Epithelial cell of alveolus of lung (primary cell): Measurements from ENCODE around the gene ACSM2B. TPM values are rescaled to one million over a fixed set of nuclear protein-coding genes. Genes with fewer than 3 reads are reported as not detected.

Experiments
- total RNA-seq: library from RNA; depleted of rRNA; stranded (reverse); fragments of >200 nt; gene quantifications from 2 replicates; pipeline ENCODE4 v1.2.1, GENCODE V29; 2015

Gene ACSM2B, protein sequence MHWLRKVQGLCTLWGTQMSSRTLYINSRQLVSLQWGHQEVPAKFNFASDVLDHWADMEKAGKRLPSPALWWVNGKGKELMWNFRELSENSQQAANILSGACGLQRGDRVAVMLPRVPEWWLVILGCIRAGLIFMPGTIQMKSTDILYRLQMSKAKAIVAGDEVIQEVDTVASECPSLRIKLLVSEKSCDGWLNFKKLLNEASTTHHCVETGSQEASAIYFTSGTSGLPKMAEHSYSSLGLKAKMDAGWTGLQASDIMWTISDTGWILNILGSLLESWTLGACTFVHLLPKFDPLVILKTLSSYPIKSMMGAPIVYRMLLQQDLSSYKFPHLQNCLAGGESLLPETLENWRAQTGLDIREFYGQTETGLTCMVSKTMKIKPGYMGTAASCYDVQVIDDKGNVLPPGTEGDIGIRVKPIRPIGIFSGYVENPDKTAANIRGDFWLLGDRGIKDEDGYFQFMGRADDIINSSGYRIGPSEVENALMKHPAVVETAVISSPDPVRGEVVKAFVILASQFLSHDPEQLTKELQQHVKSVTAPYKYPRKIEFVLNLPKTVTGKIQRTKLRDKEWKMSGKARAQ
- not detected in 2 replicates for total RNA-seq

DNA sequence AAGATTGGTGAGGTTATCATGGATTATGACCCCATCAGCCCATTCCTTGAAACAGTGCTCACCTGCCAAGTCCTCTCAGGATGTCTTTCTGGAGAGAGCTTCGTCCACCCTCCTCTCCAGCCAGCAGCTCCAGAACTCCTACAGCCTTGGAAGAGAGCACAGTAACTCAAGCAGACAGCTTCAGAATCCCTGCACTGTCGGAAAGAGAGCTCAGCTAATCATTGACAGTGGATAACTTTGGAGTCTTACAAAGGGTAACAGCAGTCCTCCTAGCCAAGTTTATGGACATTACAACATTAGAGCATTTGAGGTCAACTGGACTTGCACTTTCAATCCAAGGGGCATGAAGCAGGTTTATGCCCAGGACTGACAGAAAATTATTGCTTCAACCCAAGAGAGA lies at the start of gene ACSM2B:
Gene ACSM2B (minus strand): TSS at position 223 of the 400 bp plus-strand sequence. CDS start 11,522 bp downstream, outside the sequence.

Other genes with a start within 250 kb of the ACSM2B start
- gene GP2, start 248.9 kb downstream of the ACSM2B start, total RNA-seq: not detected in 2 replicates
- not detected in 2 replicates for gene UMOD, start 223.7 kb downstream of the ACSM2B start, total RNA-seq
- not detected in 2 replicates for gene PDILT, start 171.6 kb downstream of the ACSM2B start, total RNA-seq
- gene ACSM5, start 166.8 kb downstream of the ACSM2B start, total RNA-seq: 0.16 TPM in 1 of 2 replicates, not detected in the other
- gene ACSM2A, start 124.8 kb downstream of the ACSM2B start, total RNA-seq: not detected in 2 replicates
- gene ACSM1, start 121.3 kb upstream of the ACSM2B start, total RNA-seq: not detected in 2 replicates
- gene THUMPD1, start 165.5 kb upstream of the ACSM2B start, total RNA-seq: 40.2 and 45.9 TPM in 2 replicates
- gene ACSM3, start 187.6 kb upstream of the ACSM2B start, total RNA-seq: 0.78 and 2.2 TPM in 2 replicates
- 18.0 and 24.4 TPM in 2 replicates for gene ERI2, start 230.1 kb upstream of the ACSM2B start, total RNA-seq
- gene REXO5, start 230.2 kb upstream of the ACSM2B start, total RNA-seq: 2.6 and 2.7 TPM in 2 replicates